HG03095 (cell line): ENCODE data around the gene TBC1D8B.

ENCODE experiments used
- ATAC-seq: cut with Tn5 transposase; IDR thresholded peaks from one replicate; pipeline ENCODE4 v1.9.1; 2021; ENCODE audit warnings: moderate library complexity; ENCODE audit not compliant: unreplicated experiment

The TBC1D8B gene

DNA sequence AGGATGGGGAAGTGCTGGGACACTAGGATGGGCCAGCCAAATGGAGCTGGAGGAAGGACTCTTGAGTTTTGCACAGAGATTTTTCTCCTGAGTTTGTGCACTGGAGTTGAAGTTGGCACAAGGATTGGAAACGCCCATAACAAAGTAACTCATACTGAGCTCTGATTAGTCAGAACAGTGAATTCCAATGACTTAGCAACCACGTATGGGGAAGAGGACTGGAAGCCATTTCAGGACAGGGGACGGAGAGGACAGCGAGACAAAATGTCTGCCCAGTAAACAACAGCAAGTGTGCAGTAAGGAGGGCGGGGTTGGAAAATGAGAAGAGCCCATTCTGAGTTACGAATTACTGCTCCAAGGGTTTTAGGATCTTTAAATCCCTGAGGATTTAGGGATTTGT is 94.8 kb downstream of the TBC1D8B start:
- ATAC-seq, result no peak

DNA sequence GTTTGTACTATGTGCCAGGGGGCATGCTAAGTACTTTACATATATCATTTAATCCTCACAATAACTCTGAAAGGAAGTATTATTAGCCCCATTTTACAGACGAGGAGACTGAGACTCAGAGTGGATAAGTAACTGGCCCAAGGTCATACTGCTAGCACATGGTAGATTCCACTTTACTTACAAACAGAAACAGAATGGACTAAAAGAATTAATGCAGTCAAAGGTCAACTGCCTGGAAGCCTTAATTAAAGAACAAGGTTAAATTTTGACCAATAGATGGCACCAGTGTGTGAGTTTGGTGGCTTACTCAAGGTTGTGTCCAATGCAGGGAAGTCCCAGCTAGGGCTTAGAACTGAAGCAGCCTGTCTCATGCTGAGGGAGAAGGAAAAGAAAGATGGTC is 96.0 kb downstream of the TBC1D8B start:
- peak; percentile 64 for ATAC-seq

DNA sequence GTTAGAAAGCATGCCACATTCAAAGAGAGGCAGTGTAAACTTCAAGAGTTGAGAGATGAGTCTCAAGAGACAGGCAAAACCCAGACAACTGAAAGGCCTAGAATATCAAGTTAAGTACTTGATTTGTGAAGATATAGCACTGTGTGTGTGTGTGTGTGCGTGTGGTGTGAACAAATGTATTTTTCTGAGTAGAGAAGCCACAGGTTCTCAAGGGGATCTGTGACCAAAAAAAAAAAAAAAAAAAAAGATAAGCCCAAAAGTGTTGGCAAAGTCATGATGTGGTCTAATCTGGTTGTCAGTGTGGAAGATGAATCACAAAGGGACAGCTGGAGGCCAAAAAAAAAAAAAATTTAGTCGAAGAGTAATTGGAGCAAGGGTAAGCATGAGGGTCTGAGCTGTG is 96.8 kb downstream of the TBC1D8B start:
- ATAC-seq, result no peak

DNA sequence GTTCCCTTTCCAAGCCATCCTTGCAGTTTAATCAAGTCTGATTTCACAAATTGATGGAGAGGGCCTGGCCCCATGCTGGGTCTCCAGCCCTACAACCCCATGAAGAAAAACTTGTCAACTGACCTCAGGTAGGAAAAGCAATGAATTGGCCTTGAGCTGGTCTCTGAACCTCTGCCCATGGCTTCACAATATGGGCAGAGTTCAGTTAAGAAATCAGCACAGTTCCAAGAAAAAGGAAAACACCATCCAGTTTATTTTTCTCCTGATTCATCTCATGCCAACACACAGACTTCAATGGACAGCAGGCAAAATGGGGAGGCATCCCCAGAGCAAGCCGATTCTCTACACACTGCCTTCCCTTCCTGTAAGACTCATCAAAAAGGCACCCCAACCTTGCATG is 97.4 kb downstream of the TBC1D8B start:
- ATAC-seq, result no peak

DNA sequence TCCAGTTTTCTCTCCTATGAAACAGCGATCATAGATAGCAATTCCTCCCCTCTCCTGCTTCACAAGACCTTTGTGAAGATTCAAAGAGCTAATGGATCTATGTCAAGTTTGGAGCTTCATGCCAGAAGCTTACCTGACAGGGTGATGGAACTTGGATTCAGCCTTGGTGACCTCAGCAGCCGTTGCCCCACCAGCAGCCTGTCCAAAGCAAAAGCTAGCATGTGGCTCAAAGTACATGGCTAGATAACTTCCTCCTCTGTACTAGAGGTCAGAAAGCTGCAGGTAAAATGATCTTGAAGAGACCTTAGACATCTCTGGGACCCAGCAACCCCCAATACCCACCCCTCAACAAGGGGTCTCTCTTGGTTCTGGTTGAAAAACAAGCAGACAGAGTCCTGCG is 98.9 kb downstream of the TBC1D8B start:
- no peak for ATAC-seq

DNA sequence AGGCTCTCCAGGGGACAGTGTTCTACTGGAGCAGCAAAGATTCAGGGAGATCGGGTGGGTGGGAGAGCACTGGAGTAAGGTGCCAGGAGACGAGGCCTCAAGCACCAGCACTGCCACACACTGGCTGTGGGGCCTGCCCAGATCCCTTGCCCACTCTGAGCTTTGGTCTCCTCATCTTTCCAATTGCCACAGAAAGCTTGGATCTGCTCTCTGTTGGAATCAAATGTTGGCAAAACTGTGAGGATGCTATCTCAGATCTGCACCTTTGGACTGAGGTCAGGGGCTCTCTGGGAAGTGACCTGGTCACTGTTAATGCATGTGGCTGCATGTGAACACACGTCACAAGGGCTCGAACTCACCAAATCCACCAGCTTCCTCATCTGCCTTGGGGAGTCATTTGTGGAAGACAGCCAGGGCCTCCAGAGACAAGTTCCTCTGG is 99.3 kb downstream of the TBC1D8B start:
- no peak for ATAC-seq

DNA sequence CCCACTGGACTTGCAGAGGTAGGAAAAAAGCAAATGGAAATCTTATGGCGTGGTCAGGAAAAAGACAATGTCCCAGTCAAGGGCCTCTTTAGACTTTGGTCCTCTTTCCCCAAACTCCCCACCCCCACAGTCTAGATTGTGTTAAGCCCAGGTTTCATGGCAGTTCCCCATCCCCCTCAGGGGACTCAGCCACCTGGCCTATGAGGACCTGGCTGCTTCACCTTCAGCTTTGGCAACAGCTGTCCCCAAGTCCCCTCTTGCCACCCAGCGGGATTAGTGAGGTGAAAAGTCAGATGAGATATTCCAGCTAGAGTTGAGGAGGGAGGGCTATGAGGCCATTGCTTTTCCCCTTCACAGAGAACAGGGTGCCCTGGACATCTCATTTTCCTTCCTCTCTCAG is 100.2 kb downstream of the TBC1D8B start:
- no peak for ATAC-seq

DNA sequence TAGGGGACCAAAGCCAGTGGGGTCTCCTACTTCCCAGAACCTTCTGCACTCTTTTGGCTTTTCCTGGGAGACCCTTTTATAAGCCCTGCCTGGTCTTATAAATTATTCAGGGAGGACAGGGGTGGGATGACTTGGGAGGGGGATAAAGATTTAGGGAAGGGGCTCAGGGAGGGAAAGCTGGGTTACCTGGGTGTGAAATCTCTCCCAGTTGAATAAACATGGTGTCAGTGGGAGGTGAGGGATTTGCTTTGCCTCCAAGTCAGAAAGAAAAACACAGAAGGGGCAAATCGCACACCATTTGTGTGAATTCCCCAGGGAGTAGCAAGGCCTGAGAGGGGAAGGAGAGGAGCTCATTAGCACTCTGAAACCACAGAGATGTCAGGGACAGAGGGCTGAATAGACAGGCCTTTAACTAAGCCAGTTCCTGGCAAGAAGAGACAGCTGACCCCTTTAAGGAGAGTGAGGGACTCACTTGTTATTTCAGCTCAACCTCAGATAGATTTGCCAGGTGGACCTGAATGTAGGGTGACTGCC is 100.9 kb downstream of the TBC1D8B start, which contains the start of gene RIPPLY1:
Gene RIPPLY1 (minus strand): TSS at position 51 of the 534 bp plus-strand sequence. CDS start 54 bp downstream, outside the sequence.
- ATAC-seq, result no peak

DNA sequence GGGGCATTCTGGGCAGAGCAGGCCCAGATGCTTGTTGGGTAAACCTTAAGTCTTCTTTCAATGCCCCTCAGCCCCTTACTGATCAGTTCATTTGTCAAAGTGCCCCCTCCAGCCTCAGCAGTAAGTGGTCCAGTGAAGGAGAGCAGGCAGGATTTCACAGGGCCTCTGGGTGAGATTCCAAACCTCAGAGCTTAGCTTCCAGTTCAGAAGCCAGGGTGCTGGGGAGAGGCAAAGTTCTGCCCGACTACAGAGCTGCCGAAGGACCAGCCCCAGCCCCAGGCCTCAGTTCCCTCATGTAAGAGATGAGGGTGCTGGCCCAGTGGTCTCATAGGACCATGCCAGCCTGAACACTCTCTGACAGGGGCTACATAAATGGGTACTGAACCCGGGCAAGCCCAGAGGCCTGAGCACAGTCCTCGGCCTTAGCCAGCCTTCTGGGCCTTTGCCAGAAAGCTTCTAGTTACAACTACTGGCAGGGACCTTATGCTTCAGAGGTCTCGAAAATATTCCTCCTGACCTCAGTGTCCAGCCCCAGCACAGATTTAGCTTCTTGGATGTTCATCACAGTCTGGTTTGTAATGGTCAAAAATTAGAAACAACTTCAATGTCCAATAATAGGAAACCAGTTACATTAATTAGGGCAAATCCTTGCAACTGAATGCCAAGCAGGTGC is 101.5 kb downstream of the TBC1D8B start:
- ATAC-seq, result no peak

DNA sequence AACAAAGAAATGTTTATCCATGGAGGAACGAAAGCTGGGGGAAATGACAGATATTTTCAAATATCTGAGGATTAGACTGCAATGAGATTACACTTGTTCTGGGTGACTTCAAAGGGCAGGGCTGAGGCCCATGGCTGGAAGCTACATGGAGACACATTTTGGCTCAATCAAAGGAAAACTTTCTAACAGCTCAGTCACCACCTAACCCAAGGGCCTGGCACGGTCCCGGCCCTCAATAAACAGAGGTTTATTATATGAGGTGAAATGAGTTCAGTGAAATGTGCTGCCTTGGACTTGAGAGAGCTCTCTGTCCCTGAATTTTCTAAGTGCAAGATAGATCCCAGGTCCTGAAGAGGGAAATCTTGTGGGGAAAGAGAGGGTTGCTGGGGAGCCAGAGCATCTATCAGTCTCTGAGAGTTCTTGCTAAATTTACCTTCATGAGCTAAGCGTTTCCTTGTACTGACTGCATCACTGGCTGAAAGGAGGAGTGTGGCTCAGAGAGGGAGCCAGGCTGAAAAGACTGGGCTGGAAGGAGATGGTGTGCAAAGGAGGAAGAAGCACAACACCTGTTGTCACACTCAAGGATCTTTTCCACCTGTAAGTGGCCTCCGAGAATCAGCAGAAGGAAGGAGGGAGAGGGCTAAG is 102.7 kb downstream of the TBC1D8B start:
- ATAC-seq, result no peak

DNA sequence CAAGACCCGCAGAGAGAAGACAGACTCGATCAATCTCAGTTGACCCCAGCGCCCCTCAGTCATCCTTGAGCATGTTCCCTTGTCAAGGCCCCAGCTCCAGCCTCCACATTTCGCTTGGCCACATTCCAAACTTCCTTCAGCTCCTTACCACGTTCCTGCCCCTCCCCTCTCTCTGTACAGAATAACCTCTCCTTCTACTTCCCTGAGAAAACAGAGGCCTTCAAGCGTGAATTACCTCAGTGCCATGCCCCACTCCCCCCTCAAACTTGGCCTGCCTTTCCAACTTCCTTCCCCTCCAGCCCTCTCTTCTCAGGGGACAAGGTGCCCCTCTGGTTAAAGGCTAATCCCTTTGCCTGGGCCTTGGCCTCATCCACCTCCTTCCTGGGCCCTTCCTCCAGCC is 103.9 kb downstream of the TBC1D8B start:
- no peak for ATAC-seq

DNA sequence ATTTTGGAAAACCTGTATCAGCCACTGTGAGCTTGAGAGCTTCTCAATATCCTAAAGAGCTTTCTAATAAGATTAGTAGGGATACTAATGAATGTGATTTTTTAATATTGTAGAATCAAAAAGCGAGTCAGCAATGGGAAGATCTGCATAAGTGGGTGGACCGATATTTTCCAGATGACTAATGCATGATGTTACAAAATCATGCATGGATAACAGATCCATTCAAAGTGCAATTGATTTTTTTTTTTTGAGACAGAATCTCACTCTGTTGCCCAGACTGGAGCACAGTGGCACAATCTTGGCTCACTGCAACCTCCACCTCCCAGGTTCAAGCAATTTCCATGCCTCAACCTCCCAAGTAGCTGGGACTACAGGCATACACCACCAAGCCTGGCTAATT is 110.4 kb downstream of the TBC1D8B start:
- ATAC-seq, result no peak

DNA sequence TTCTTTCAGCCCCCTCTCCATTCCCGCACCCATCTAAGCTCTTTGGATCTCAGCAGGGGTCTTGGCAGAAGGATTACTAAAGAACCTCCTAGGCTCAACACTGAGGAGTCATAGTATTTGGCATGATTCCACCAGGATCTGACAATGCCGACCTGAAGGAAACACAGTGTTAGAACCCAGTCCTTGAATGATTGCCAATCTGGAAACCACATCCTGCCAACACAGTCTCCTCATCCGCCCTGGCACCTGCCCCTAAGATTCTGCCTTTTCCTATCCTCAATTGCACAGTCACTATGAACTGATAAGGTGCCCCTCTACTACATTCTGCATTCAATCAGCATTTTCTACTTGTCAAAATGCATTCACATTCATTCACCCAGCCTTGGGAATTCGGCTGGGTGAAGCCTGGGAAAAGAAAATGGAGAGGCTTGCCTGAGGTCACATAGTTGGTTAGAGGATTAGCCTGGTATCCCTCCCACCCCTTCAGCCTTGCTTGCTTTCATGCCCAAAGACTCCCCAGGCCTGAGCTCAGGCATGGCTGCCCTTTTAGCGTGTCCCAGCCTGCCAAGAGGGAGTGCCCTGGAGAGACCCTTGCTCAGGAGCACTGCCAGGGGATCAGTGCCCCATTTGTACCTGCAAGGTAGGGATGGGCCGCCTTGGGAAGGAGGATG is 115.5 kb downstream of the TBC1D8B start:
- no peak for ATAC-seq

DNA sequence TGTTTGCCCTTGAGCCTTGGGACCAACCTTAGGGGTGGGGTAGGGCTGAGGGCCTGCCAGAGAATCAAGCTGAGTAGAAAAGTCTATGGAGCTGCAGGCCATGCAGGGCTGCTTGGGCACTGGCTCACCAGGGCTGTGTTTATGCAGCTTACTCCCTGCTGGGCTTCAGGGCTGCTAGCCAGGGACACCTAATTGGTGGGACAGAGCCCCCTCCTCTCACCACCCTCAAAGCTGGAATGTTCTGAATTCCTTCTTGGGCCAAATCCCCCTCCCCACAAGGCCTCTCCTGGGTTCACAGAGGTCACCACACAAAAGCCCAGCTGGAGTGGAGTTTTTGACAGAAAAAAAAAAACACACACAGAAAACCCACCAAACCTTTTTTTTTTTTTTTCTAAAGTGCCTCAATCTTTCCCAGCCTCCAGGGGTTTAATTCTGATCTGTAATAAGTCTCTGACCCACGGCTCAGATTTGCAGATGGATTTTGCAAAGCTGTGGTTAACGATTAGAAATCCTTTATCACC is 117.5 kb downstream of the TBC1D8B start, which contains the start of gene CLDN2:
Gene CLDN2 (plus strand): TSS at position 471 of the 521 bp plus-strand sequence. CDS start 7,827 bp downstream, outside the sequence.
- no peak for ATAC-seq

DNA sequence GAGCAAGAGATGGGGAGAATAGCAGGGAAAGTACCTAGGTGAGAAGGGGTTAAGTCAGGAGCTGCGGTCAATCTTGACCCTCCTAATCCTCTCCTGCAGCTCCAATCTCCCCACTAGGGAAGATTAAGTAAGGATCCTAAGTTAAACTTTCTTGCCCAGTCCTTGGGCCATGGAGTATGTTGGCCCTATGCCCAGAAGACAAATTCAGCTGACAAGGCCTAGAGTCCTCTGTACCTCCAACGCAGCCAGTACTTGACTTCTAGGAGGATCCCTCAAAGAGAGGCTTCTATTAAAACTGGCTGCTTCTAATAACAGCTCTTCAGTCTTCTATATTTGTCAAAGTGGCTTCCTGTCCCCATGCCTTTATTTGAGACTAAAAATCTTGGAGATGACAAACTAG is 119.2 kb downstream of the TBC1D8B start:
- ATAC-seq, result no peak
